Fibroblast of upper back skin (primary cell): ENCODE measurements around the gene FOXI1.
"Not testable (repeated sequence)": the region's sequence is repeated elsewhere in the genome, so short reads cannot be mapped to it uniquely, and the experiment has no call there.

Experiments
- DNase-seq: peaks from one replicate; pipeline ENCODE4 v3.0.0-alpha.2; 2013

Gene FOXI1

GRCh38 chr5:170132269-170132975 lies 26.7 kb downstream of the FOXI1 start:
- peak; percentile 89 for DNase-seq

GRCh38 chr5:170132976-170133448 lies 27.3 kb downstream of the FOXI1 start:
- no peak for DNase-seq

- DNase-seq, result peak; percentile 51
These were observed 30.2 kb downstream of the FOXI1 start for GRCh38 chr5:170135796-170136490.

GRCh38 chr5:170136506-170136905 lies 30.8 kb downstream of the FOXI1 start:
- no peak for DNase-seq

GRCh38 chr5:170137694-170138214 lies 32.1 kb downstream of the FOXI1 start:
- DNase-seq, result no peak

GRCh38 chr5:170138273-170138672 lies 32.6 kb downstream of the FOXI1 start:
- no peak for DNase-seq

- no peak for DNase-seq
These were observed 34.2 kb downstream of the FOXI1 start for GRCh38 chr5:170139786-170140335.

- DNase-seq, result not testable (repeated sequence)
These were observed 35.5 kb downstream of the FOXI1 start for GRCh38 chr5:170141196-170141595.

GRCh38 chr5:170141636-170142035 lies 35.9 kb downstream of the FOXI1 start:
- DNase-seq, result no peak

- no peak for DNase-seq
These were observed 36.5 kb downstream of the FOXI1 start for GRCh38 chr5:170142196-170142595.

- DNase-seq, result no peak
These were observed 37.4 kb downstream of the FOXI1 start for GRCh38 chr5:170143091-170143490.

GRCh38 chr5:170143710-170144109 lies 38.0 kb downstream of the FOXI1 start:
- DNase-seq, result no peak

GRCh38 chr5:170144286-170145023 lies 38.8 kb downstream of the FOXI1 start:
- no peak for DNase-seq

GRCh38 chr5:170145462-170145861 lies 39.8 kb downstream of the FOXI1 start:
- no peak for DNase-seq

GRCh38 chr5:170147051-170147752 lies 41.5 kb downstream of the FOXI1 start:
- DNase-seq, result no peak

GRCh38 chr5:170147753-170148264 lies 42.1 kb downstream of the FOXI1 start:
- DNase-seq, result no peak

GRCh38 chr5:170148430-170149205 lies 42.9 kb downstream of the FOXI1 start:
- no peak for DNase-seq

GRCh38 chr5:170149206-170149515 lies 43.5 kb downstream of the FOXI1 start:
- no peak for DNase-seq

- DNase-seq, result no peak
These were observed 45.0 kb downstream of the FOXI1 start for GRCh38 chr5:170150713-170151096.

GRCh38 chr5:170151097-170151831 lies 45.6 kb downstream of the FOXI1 start:
- peak; percentile 80 for DNase-seq

GRCh38 chr5:170152767-170153166 lies 47.1 kb downstream of the FOXI1 start:
- DNase-seq, result no peak
